SU-DHL-6 (cell line): ENCODE data around the gene BET1L.

Experiments
- CTCF ChIP-seq: fragments of 200-600 bp; sonication (generic); IDR thresholded peaks from one replicate; pipeline ENCODE4 v1.5.1; 2017; ENCODE audit warnings: antibody characterized with exemption, mild to moderate bottlenecking, low read length, moderate library complexity; ENCODE audit not compliant: insufficient read depth, poor library complexity, severe bottlenecking
- EZH2phosphoT487 ChIP-seq: fragments of 200-600 bp; sonication (generic), shearing (Covaris generic); conservative IDR thresholded peaks from 2 replicates; pipeline ENCODE4 v1.6.1; 2018; ENCODE audit warnings: mild to moderate bottlenecking, antibody characterized with exemption, low read length, moderate library complexity, mixed read lengths

- TF ChIP-seq CTCF (no peak), EZH2phosphoT487 (no peak)
Observed at GRCh38 chr11:201966-202365, 5.2 kb downstream of the BET1L start.
